A549 (cell line): ENCODE results near the gene IRF2BPL. TPM values are rescaled to one million over a fixed set of nuclear protein-coding genes. Genes with fewer than 3 reads are reported as not detected.
A peak's percentile ranks its signal among the peaks of the same experiment; 100 is the strongest.

Experiments used
- ATAC-seq, 2 experiments: fragments of 200-7000 bp in 1 of 2; fragments of >200 bp in 1 of 2; cut with Nextera tagmentation in 1 of 2; cut with Tn5 transposase in 1 of 2; 3 replicates each; pipeline versions ENCODE4 v1.8.0 to v1.9.1; 2018 to 2020; ENCODE audit warnings: mild to moderate bottlenecking in 1 of 2, moderate library complexity in 1 of 2
- CTCF ChIA-PET: fragments of 300-600 bp; sonication (Branson Sonifier 250); formaldehyde crosslinking; extraction: SDS; loops from one replicate; lab custom pipeline; 2021; ENCODE audit warnings: antibody characterized with exemption, inconsistent platforms; lab: Yijun Ruan, JAX
- POLR2A ChIA-PET: fragments of 350-600 bp; formaldehyde crosslinking; extraction: SDS; loops from one replicate; lab custom pipeline; 2021; ENCODE audit warnings: antibody characterized with exemption, inconsistent platforms; lab: Yijun Ruan, JAX
- DNase-seq, 2 experiments: peaks; one replicate each; pipeline versions ENCODE4 v3.0.0 to v3.0.0-alpha.2; 2011 to 2016; ENCODE audit warnings: low read depth in 1 of 2, low spot score in 1 of 2
- FAIRE-seq: peaks from 2 replicates; lab custom pipeline; 2011; peaks lifted over from hg19 to GRCh38; lab: Jason Lieb, UNC
- H3K27ac ChIP-seq, 2 experiments: fragments of >200 bp; sonication (Bioruptor Twin); formaldehyde crosslinking; 3 replicates each; pipeline ENCODE4 v1.5.1; 2016 to 2017
- H3K4me1 ChIP-seq: fragments of >200 bp; sonication (Bioruptor Twin); formaldehyde crosslinking; 3 replicates; pipeline ENCODE4 v1.6.1; 2016
- H3K4me2 ChIP-seq: fragments of >200 bp; sonication (Bioruptor Twin); formaldehyde crosslinking; 3 replicates; pipeline ENCODE4 v1.6.1; 2016
- H3K4me3 ChIP-seq: fragments of >200 bp; sonication (Bioruptor Twin); formaldehyde crosslinking; 3 replicates; pipeline ENCODE4 v1.5.1; 2016
- H3K9me3 ChIP-seq: fragments of >200 bp; sonication (Bioruptor Twin); formaldehyde crosslinking; 3 replicates; pipeline ENCODE4 v1.6.1; 2016
- CBX2 ChIP-seq: fragments of 200-600 bp; sonication (generic); IDR thresholded peaks from 2 replicates; pipeline ENCODE4 v1.6.1; 2016; ENCODE audit warnings: low read depth, mild to moderate bottlenecking, borderline replicate concordance
- CBX8 ChIP-seq: fragments of 200-600 bp; sonication (generic); IDR thresholded peaks from 2 replicates; pipeline ENCODE4 v1.6.1; 2016
- CHD2 ChIP-seq: fragments of 150-350 bp; IDR thresholded peaks from 2 replicates; pipeline ENCODE4 v1.6.1; 2014; ENCODE audit warnings: low read length; ENCODE audit not compliant: partially characterized antibody
- CHD4 ChIP-seq: fragments of 200-600 bp; sonication (generic); IDR thresholded peaks from 2 replicates; pipeline ENCODE4 v1.6.1; 2016; ENCODE audit warnings: antibody characterized with exemption, mild to moderate bottlenecking, borderline replicate concordance
- E2F6 ChIP-seq: IDR thresholded peaks from 2 replicates; pipeline ENCODE4 v1.6.1; 2012; ENCODE audit warnings: low read depth, borderline replicate concordance
- EHF ChIP-seq: fragments of 250-450 bp; sonication (Bioruptor Pico); IDR thresholded peaks from 2 replicates; pipeline ENCODE4 v1.5.0; 2020; ENCODE audit warnings: mild to moderate bottlenecking
- ELK1 ChIP-seq: fragments of 150-350 bp; IDR thresholded peaks from 2 replicates; pipeline ENCODE4 v1.6.1; 2014; ENCODE audit warnings: low read depth, mild to moderate bottlenecking, low read length
- FOSB ChIP-seq: fragments of 250-450 bp; sonication (Bioruptor Pico); IDR thresholded peaks from 2 replicates; pipeline ENCODE4 v1.5.0; 2020; ENCODE audit warnings: mild to moderate bottlenecking, moderate library complexity
- GATA3 ChIP-seq: IDR thresholded peaks from 2 replicates; pipeline ENCODE4 v1.6.1; 2012; ENCODE audit warnings: borderline replicate concordance
- HDAC2 ChIP-seq: fragments of 200-600 bp; sonication (generic); IDR thresholded peaks from 2 replicates; pipeline ENCODE4 v1.6.1; 2016
- HOXA7 ChIP-seq: fragments of 250-450 bp; sonication (Bioruptor Pico); IDR thresholded peaks from 2 replicates; pipeline ENCODE4 v1.5.0; 2020; ENCODE audit warnings: mild to moderate bottlenecking, moderate library complexity
- HOXB13 ChIP-seq: fragments of 250-450 bp; sonication (Bioruptor Pico); IDR thresholded peaks from 2 replicates; pipeline ENCODE4 v1.5.0; 2020; ENCODE audit warnings: low read depth, mild to moderate bottlenecking, moderate library complexity
- HOXB5 ChIP-seq: fragments of 250-450 bp; sonication (Bioruptor Pico); IDR thresholded peaks from 2 replicates; pipeline ENCODE4 v1.5.0; 2020; ENCODE audit warnings: mild to moderate bottlenecking, moderate library complexity
- MAFK ChIP-seq: fragments of 450-650 bp; IDR thresholded peaks from 2 replicates; pipeline ENCODE4 v1.6.1; 2014; ENCODE audit not compliant: partially characterized antibody
- MAX ChIP-seq: IDR thresholded peaks from 2 replicates; pipeline ENCODE4 v1.6.1; 2012
- MAZ ChIP-seq: fragments of 150-350 bp; IDR thresholded peaks from 2 replicates; pipeline ENCODE4 v1.6.1; 2014; ENCODE audit warnings: antibody characterized with exemption, low read depth, low read length, borderline replicate concordance
- NFE2L2 ChIP-seq: fragments of 150-350 bp; conservative IDR thresholded peaks from 2 replicates; pipeline ENCODE4 v1.6.1; 2014; ENCODE audit warnings: low read length
- NPAS2 ChIP-seq: fragments of 250-450 bp; sonication (Bioruptor Pico); IDR thresholded peaks from 2 replicates; pipeline ENCODE4 v1.8.0; 2022; ENCODE audit warnings: mild to moderate bottlenecking, moderate library complexity, borderline replicate concordance
- NR3C1 ChIP-seq: fragments of >200 bp; sonication (Bioruptor Twin); formaldehyde crosslinking; IDR thresholded peaks from 3 replicates; pipeline ENCODE4 v1.6.1; 2017
- PHF8 ChIP-seq: fragments of 200-600 bp; sonication (generic); IDR thresholded peaks from 2 replicates; pipeline ENCODE4 v1.6.1; 2016; ENCODE audit warnings: low read depth, mild to moderate bottlenecking, antibody characterized with exemption, moderate library complexity, borderline replicate concordance
- RFX5 ChIP-seq: fragments of 450-650 bp; IDR thresholded peaks from 2 replicates; pipeline ENCODE4 v1.7.1; 2014; ENCODE audit warnings: antibody characterized with exemption, mild to moderate bottlenecking, moderate library complexity
- RNF2 ChIP-seq: fragments of 200-600 bp; sonication (generic); IDR thresholded peaks from 2 replicates; pipeline ENCODE4 v1.6.1; 2016; ENCODE audit warnings: low read depth, mild to moderate bottlenecking, antibody characterized with exemption, moderate library complexity, borderline replicate concordance
- SREBF2 ChIP-seq: fragments of 450-650 bp; IDR thresholded peaks from 2 replicates; pipeline ENCODE4 v1.6.1; 2014; ENCODE audit warnings: mild to moderate bottlenecking, moderate library complexity
- TP53 ChIP-seq: fragments of 250-450 bp; sonication (Bioruptor Pico); IDR thresholded peaks from 2 replicates; pipeline ENCODE4 v1.5.0; 2021; ENCODE audit warnings: mild to moderate bottlenecking, moderate library complexity
- ZSCAN20 ChIP-seq: fragments of 250-450 bp; sonication (Bioruptor Pico); IDR thresholded peaks from 2 replicates; pipeline ENCODE4 v1.8.0; 2022; ENCODE audit warnings: mild to moderate bottlenecking, moderate library complexity
- WGBS: methylation state at CpG from one replicate; pipeline ENCODE4 v1.1.6; 2017; ENCODE audit errors: missing lambda C conversion rate; 5-methylcytosine and 5-hydroxymethylcytosine counted together
- polyA plus RNA-seq, 4 experiments: library from polyadenylated mRNA; depleted of rRNA in 3 of 4; stranded (reverse); fragments of >200 nt; fragmentation: RNase III in 1 of 4; extraction: RNeasy Plus Mini Kit Qiagen cat#74134 plus additional on column Dnase treatment in 1 of 4; gene quantifications; 2 replicates in 3 of 4; 3 replicates in 1 of 4; pipeline ENCODE4 v1.2.3, GENCODE V29; 2011 to 2017
- TF ChIP-seq, protein P1 (sequence below): fragments of >200 bp; sonication (Bioruptor Twin); formaldehyde crosslinking; IDR thresholded peaks from 2 replicates; pipeline ENCODE4 v1.6.1; 2016
- TF ChIP-seq, protein P2 (sequence below): fragments of >200 bp; sonication (Bioruptor Twin); formaldehyde crosslinking; IDR thresholded peaks from 3 replicates; pipeline ENCODE4 v1.6.1; 2016

Gene IRF2BPL
- polyA plus RNA-seq, 2 of the 4 experiments (the other 2 are of a cell fraction), result 18.1 to 28.3 TPM

- no peak for ATAC-seq
- no peak for FAIRE-seq
- H3K27ac ChIP-seq, result peak overlapping the region in 1 of 2 experiments; percentile 15; a peak in 1 of 6 replicates
- CTCF ChIA-PET, result interaction anchor here (0.7 to 2.3 kb wide), 8 partner anchors 10 to 125 kb away, joined by 3 to 7 read pairs (median 4); no protein-coding TSS in a partner anchor
- POLR2A ChIA-PET, result no interaction called here
- H3K4me3 ChIP-seq, result no peak overlapping the region
- H3K4me2 ChIP-seq, result no peak overlapping the region
- WGBS, result 88% methylated on average over 33 of the region's 33 CpGs
- H3K9me3 ChIP-seq, result no peaks in the 10 kb centered on the region
- H3K4me1 ChIP-seq, result peaks cover 26% of the 10 kb centered on the region
- DNase-seq, result no peak
- TF ChIP-seq PHF8 (no peak), NR3C1 (no peak), HOXA7 (CRISPR knock-in tag) (no peak), FOSB (CRISPR knock-in tag) (no peak), GATA3 (no peak), HDAC2 (no peak), CBX2 (no peak), CHD2 (no peak), ZSCAN20 (CRISPR knock-in tag) (no peak), E2F6 (no peak)
- TF ChIP-seq, protein P1, sequence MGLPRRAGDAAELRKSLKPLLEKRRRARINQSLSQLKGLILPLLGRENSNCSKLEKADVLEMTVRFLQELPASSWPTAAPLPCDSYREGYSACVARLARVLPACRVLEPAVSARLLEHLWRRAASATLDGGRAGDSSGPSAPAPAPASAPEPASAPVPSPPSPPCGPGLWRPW, result no peak
- TF ChIP-seq, protein P2, sequence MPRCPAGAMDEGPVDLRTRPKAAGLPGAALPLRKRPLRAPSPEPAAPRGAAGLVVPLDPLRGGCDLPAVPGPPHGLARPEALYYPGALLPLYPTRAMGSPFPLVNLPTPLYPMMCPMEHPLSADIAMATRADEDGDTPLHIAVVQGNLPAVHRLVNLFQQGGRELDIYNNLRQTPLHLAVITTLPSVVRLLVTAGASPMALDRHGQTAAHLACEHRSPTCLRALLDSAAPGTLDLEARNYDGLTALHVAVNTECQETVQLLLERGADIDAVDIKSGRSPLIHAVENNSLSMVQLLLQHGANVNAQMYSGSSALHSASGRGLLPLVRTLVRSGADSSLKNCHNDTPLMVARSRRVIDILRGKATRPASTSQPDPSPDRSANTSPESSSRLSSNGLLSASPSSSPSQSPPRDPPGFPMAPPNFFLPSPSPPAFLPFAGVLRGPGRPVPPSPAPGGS, result no peak
These were observed 27.9 kb downstream of the IRF2BPL start for GRCh38 chr14:77000340-77001270.

DNA sequence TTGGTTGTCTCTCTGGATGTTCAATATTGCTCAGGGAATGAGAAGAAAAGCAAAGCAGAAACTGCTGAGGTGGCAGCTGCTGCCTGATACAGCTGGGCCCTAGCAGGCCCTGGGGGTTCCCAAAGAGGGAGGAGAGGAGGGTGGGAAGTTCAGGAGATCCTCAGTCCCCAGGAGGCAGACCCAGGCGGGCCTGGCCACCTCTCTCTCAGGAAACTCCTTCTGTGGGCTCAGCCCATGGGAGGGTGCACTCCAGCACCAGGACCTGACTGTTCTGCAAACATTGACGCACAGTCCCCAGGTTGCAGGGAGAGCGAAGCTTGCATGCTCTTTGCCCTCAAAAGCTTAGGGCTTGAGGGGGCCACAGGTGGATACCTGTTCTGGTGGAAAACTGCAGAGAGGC lies 29.6 kb downstream of the IRF2BPL start:
- Histone ChIP-seq H3K4me3 (no peak overlapping the region), H3K27ac (peak overlapping the region in 1 of 2 experiments; percentile 25; a peak in 1 of 6 replicates), H3K9me3 (no peaks in the 10 kb centered on the region), H3K4me1 (peaks cover 14% of the 10 kb centered on the region), H3K4me2 (no peak overlapping the region)
- DNase-seq, result no peak
- FAIRE-seq, result no peak
- ChIA-PET POLR2A (no interaction called here), CTCF (interaction anchor here (0.9 to 2.3 kb wide), 10 partner anchors 10 to 126 kb away, joined by 3 to 10 read pairs (median 3); no protein-coding TSS in a partner anchor)
- 73% methylated on average over 3 of the region's 3 CpGs for WGBS
- TF ChIP-seq MAFK (peak; percentile 76), RNF2 (no peak)
- peak in 1 of 2 experiments; percentile 13; a peak in 1 of 6 replicates for ATAC-seq

DNA sequence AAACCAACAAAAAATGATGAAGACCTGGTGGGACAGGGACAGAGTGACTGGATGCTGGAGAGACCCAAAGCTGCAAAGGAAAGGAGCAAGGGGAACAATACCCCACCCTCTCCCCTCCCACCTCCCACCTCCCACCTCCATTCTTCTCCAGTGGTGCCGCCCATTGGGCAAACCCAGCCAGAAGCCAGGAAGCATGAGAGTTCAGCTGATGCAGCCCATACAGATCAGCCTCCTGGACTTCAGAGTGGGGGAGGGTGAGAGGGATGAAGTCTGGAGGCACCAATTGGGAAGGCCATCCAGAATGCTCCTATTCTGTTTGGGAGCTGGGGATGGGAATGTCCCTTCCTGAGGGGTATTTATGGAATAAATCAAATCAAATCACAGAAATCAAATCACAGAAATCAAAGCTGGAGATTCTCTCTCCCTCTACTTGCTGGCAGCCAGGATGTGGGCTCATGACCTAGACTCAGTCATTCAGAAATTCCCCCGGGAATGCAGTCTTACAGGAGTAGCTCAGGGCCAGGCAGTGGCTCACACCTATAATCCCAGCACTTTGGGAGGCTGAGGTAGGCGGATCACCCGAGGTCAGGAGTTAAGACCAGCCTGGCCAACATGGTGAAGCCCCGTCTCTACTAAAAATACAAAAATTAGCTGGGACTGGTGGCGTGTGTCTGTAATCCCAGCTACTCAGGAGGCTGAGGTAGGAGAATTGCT lies 31.1 kb downstream of the IRF2BPL start:
- POLR2A ChIA-PET, result no interaction called here
- Histone ChIP-seq H3K4me3 (no peak overlapping the region), H3K9me3 (no peaks in the 10 kb centered on the region), H3K4me2 (no peak overlapping the region), H3K4me1 (peaks cover 11% of the 10 kb centered on the region; the same call in 1 of the 3 replicates), H3K27ac (0 out of 6 replicates have a peak overlapping the region, but pooled peaks of 1 of the 2 experiments have one; percentile 4)
- DNase-seq, result no peak
- WGBS, result 85% methylated on average over 6 of the region's 6 CpGs
- CTCF ChIA-PET, result interaction anchor here (0.8 to 2.8 kb wide), 6 partner anchors 20 to 122 kb away, joined by 3 to 10 read pairs (median 6); no protein-coding TSS in a partner anchor
- FAIRE-seq, result no peak
- no peak for ATAC-seq
- TF ChIP-seq NFE2L2, result no peak
- no peak for TF ChIP-seq ZSCAN20 (CRISPR knock-in tag)
- TF ChIP-seq RFX5, result no peak
- TF ChIP-seq TP53, result no peak
- TF ChIP-seq SREBF2, result no peak
- TF ChIP-seq NR3C1, result no peak
- TF ChIP-seq MAZ, result no peak
- no peak for TF ChIP-seq MAX
- TF ChIP-seq HOXB5, result no peak
- no peak for TF ChIP-seq CHD4
- TF ChIP-seq CBX8, result no peak
- no peak for TF ChIP-seq NPAS2 (CRISPR knock-in tag)
- no peak for TF ChIP-seq ELK1
- no peak for TF ChIP-seq FOSB (CRISPR knock-in tag)
- no peak for TF ChIP-seq GATA3
- TF ChIP-seq EHF (CRISPR knock-in tag), result no peak
- TF ChIP-seq HOXB13, result no peak
- no peak for TF ChIP-seq RNF2
